T-helper 1 cell (primary cell): Measurements from ENCODE around the gene MYORG.
A peak's percentile ranks its signal among the peaks of the same experiment; 100 is the strongest.

Experiments
- DNase-seq, 5 donors: peaks; one replicate each; pipeline ENCODE4 v3.0.0-alpha.2; 2012 to 2020
- total RNA-seq, 4 donors: gene quantifications; one replicate each; lab custom pipeline; 2026; lab: John Stamatoyannopoulos, UW

The MYORG gene
- 1.9 to 2.9 (median 2.6) reads per million in 4 donors for total RNA-seq

DNA sequence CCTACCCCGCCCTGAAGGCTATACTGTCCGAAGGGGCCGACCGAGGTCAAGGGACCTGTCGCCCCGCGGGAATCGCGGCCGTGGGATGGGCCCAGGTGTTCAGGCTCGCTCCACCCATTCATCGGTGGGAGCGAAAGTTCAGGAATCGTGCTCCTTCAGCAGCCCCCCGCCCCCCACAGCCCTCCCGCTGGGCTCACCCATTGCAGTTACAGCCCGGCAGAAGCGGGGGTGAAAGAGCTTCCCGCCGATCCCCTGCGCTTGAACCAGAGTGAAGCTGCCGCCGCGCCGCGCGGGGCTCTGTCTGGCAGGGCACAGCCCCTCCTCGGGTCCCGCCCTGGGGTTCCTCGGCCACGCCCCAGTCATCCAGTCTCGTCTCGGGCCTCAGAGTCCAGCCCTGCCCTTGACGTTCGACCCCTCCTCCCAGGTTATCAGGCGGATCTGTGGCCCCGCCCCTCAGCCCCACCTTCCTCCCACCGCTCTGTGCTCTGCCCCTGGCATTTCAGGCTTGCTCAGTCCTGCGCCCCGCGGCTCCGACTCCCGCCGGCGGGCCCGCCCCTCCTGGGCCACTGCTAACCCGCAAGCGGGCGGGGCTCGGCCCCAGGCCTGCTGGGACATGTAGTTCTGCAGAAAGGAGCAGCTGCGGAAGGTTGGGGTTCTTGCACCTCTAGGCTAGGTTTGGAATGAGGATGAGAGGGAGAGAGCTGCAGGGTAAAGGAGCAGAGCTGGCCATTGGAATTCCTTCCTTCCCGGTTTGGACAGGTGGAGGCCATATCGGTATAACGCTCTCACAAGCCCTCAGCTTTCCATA lies at the start of gene MYORG:
TSS of gene MYORG (minus strand) at position 303 of the 808 bp plus-strand sequence. CDS start 3,955 bp downstream, outside the sequence.
- peak; percentile 92 to 98 (median 95) for DNase-seq

DNA sequence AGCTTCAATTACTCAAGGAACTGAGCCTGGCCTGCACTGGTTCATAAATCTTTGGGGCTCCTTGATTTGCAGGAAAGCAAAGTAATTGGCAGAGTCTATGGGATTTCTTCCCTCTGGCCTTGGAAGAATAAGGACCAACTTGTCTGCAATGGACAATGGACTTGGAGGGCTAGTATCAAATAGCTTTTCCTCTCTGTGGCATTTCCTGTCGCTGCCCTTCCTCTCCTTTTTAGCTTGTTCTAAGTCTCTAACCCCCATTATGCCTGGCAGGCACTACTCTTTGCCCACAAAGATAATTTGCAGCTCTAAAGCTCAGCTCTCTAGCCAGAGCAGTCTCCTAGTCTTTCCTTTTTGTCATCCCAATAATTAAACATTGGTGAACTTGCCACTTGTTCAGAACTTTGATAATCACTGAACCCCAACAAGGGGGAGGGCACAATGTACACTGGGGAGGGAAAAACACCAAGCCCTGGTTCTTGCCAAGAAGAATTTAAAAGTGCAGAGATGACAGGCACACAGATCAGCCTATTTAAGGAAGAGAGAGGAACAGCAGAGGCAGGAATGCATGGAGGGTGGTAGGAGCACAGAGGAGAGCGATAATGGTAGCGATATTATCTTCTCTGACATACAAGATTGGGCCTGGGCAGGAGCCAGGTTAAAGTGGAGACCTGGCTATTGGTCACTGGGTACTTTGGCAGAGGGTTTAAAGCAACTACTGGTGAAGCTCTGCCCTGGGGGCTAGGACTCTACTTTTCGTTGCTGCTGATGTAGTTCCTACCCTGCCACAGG lies 43.2 kb upstream of the MYORG start:
- DNase-seq: no peak

DNA sequence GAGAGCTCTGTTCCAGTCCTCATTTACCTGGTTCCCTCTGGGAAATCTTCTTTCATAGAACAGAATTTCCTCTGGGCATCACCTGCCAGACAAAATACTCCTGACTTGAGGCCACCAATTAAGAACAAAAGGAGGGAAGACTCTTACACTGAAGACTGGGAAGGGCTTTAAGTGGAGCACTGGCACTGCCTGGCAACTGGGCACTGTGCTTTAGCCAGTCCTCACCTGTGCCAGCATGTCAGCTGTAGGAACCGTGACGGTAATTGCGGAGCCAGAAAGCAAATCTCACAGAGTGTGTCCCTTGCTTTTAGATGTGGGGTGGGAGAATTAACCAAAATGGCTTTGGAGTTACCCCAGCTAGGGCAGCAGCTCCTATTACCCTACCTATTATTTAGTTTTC lies 41.0 kb upstream of the MYORG start:
- DNase-seq: no peak

DNA sequence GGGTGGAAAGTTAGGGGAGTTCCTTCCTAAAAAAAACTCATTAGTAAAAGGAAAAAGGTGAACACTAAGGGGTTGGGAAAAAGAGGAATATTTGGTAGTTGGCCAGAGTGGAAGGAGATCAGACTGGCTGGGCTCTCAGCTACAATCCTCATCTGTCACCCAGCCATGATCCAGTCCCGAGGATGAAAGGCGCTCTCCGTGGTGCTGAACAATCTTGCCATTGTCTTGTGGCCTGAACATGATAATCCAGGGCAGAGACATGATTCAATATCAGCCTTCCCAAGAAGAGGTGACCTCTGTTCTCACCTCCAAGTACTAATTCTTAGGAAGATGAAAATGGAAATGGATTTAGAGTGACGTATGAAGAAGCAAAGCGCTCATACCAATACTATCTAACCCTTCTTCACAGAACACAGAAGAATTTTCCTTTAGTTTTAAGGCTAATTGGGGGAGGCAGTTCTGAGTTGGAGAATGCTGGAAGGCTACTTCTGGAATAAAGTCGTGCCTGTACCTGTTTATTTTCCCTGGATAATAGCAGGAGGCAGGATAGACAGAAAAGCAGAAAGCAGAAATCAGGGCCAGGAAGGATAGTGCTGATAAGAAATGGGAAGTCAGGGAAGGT lies 36.6 kb upstream of the MYORG start:
- DNase-seq: peak in 1 of 5 donors; percentile 8

DNA sequence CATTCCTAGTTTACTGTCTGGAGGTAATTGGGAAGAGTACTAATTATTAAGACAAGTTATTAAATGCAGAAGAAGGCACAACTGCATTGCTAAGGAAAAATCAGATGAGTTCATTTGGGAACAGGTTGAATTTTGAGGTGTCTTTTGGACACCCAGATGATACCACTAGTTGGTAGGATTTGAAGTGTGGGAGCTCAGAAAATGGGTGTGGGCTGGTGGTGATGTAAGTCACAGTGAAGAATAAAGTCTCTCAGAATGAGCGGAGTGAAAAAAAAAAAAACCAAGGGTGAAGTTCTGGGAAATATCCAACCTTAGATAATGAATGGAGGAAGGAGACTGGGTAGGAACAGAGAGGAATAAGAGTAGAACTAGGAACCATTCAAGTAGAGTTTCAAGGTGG lies 35.6 kb upstream of the MYORG start:
- DNase-seq: no peak

DNA sequence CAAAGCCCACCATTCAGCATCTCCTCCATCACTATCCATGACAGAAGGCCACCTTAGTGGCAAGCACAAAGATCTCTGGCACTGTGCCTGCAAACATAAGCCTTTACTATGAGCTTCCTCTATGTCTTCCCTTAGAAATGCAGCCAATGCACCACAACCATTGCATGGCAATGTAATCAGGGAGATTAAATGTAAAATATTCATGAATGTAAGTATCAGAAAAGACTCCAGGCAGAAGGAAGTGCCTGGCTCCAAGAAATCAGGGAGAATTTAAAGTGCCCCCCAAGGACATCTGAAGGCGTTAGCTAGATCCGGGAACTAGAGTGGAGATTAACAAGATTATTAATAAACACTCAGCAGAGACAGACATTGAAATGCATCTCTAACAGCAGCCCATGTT lies 32.5 kb upstream of the MYORG start:
- DNase-seq: no peak

DNA sequence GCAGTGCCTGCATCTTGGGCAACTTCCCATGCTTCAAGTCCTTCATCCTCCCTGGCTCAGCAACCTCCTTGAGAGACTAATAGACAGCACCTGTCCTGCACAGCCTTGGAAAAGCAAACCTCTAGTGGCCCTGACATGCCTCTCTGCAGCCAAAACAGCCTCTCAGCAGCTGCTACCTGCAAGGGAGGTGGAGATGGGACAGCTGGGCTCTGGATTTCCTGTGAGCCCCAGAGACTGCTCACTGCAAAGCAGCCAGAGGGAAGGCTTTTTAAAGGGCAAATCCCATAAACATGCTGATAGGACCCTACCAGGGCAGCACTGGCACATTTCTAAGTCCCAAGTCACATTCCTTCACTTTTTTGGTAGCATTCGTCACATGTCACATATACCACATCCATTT lies 31.5 kb upstream of the MYORG start:
- no peak for DNase-seq

DNA sequence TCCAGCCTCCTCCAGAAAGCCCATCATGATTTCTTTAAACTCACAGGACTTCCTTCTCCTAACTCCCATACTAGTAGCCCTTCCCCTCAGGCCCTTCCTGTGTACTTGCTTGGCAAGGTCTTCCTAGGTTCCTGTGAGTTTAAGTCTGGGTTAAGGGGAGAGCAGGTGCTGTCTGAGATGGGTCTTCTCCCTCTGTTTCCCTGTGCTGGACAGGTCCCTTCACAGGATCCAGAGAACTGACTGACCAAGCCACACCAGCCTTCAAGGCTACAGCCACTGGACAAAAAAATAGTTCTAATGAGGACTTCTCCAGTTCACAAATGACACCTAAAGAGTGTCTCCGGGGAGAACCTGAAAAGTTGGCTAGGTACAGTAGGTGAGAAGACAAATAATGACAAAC lies 29.5 kb upstream of the MYORG start:
- DNase-seq: no peak

DNA sequence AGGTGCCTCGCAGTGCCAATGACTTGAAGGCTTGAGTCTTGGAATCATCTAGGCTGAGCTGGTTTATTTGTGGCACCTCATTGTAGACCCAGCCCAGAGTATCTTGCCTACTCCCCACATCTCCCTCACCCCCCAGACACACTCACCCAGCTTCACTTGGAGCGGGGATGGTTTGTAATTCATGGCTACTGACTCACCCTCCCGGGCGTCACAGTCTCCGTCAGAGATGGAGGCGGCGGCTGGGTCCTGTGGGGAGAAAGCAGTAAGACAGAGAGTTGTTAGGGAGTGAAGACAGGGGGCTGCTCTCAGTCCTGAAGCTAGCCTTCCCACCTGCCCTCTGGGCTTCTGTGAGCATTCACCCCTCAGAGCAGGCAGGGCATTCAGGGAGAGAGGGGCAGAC lies 29.0 kb upstream of the MYORG start:
- no peak for DNase-seq

DNA sequence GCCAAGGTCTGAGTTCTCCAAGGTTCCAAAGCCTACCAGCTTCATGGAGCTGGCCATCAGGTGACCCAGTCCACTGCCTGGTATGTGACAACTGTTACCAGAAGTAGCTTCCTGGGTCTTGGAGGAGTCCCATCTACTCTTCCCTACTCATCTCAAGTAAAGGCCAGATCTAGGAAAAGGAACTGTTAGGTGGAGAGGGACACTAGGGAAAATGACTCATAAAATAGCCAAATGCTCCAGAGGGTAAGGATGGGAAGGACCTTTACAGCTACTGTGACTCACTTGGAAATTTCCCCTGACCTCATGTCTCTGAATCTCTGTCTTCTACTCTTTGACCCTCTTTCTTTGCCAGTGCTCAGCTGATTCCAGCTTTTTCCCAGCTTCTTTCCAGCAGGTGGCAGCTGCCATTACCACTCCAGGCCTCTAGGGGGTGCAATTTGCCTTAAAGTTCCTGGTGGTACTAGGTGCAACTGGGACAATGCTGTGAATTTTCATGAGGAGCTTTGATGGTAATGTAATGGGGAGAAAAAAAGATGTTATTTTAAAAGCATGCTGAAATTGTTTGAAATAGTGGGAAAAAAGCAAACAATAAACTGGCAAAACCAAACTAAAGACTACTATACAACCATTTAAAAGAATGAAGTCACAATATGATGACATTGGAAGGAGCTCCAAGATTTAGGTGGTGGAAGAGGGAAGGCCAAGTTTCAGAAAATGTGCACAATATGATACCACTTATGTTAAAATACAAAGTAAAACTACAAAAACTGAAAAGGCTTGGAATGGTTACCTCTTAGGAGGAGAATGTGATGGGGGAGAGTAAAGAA lies 27.1 kb upstream of the MYORG start:
- peak in 4 of 5 donors; percentile 20 to 55 (median 32) for DNase-seq

DNA sequence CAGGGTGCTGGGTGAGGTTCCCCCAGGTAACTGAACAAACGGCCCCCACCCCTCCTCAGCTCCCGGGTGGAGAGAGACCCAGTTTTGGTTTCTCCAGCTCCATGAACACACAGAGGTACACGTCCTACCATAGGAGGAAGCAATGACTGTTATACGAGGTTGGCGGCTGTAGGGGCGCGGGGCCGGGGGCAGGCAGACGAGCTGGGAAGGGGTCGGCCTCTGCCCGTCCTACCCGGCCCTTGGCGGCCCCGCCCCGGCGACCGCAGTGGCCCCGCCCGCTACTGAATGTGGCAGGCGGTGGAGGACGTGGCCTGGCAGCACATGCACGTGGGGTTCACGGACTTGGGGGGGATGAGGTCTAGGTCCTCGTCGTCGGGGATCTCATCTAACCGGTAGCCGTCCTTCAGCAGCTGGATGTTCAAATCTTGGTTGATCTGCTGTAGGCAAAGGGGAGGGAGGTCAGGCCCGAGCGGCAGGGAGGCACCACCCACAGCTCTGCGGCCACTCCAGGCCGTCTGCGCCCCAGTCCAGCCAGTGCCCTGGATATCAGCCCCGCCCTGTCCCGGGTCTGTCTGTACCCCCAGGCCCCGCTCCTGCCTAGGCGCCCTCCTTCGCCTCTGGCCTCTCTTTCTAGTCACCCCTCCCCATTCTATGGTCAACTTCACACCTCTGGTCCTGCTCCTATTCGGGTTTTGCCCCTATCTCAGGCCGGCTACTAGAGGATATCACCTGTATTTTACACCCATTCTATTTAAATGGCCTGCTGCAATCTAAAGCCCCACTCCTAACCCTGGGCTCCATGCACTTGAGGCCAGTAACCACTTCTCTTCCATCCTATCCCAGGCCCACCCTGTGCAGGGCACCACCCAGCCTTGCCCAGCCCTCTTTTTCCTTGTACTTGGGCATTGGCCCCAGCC lies 24.2 kb upstream of the MYORG start:
- no peak for DNase-seq

DNA sequence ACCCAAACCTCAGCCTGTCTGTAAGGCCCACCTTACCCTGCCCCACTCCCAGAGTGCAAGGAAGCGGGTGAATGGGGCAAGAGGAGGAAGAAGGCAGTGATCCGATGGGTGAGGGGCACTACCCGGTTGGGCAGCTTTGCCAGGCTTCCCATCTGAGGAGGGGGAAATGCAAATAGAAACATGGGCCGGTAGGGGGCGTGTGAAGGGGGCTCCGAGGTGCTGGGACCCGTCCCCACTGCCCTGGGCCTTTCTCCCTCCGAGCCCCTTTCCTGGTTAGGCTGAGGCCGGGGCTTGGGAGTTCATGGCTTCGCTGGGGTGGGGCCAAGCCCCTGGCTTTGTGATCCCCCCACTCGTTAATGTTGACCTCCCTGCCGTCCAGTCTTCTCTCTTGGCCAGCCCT lies 23.6 kb upstream of the MYORG start:
- DNase-seq: no peak

DNA sequence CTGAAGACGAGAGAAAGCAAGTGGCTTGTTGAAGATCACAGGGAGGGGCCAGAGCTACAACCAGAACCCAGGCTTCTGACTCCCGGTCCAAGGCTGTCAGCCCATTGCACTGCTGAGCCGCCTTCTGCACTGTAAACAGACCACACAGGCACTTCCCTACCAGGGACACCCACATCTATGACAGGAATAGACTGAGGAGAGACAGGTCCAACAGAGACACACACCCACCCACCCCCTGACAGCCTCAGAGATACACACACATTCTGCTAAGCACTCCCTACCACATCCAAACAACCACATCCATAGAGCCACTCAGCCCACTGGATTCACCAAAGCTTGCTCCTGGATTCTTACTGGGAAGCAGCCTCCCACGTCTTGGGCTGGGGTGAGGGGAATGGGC lies 23.0 kb upstream of the MYORG start:
- no peak for DNase-seq

DNA sequence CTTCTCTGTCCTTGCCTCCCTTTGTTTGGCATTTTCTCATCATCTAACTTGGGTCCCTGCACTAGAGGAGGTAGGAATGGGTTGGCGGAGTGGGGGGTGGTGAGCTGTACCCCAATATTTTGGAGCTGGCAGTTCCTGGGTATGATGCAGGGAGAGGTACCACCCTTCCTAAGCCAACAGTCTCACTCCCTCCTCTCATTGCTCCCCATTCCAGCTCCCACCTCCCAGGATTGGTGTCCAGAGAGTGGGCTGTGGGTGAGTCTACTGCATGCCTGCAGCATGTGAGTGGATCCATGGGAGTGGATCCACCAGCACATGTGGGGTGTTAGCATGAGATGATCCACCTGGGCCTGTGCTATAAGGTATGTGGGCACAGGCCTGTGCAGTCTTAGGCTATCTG lies 22.2 kb upstream of the MYORG start:
- no peak for DNase-seq

DNA sequence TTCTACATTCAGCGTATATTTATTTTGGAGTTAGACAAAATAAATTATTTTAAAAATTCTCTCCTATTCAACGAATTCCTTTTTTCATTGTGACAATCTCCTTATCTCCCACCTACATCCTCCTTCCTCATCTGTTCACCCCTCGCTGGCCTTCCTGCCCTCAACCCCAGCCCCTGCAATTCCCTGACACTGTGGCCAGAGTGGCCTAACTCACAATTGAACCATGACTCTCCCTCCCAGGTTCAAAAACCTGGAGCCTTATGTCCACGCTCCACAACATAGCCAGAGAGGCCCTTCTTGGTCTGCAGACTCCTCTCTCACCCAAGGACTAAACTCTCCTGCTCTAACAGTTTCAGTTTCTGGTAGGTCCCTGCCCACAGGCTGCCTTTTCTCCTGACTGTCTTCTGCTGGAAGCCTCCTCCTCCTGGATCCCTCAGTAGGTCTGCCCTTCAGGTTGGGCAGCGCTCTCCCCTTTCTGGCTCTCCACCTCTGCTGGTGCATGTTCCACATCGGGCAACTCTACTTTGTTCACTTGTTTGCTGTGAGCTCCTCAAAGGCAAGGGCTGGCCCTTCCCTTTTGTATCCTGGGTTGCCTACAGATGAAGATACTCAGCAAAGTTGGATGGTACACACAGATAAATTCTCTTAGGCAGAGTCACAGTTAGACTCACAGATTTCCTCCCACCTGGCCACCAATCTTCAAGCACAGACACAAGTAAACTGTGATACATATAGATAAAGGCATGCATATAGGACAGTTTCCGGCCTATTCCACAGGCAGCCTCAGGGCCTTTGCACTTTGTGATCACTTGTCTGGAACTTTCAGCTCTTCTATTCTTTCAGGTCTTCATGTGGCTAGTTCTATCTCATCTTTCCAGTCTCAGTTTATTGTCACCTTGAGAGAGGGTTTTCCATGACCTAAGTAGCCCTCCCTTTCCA lies 19.8 kb upstream of the MYORG start:
- no peak for DNase-seq

DNA sequence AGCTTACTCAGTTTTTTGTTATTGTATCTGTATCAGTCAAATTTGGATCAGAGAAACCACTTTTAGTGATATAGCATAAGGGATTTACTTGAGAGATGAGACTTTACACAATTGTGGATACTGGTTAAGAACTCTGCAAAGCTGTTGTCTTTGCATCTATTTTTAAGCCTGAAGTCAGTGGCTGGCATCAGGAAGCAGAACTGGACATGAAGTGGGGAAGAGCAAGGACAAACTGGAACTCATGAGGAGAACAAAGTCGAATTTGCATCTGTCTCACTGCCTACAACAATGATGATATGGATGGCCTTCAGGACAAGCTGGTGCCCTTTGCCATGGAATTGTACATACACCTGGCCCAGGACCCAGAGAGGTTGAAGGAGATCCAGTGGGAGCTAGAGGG lies 15.8 kb upstream of the MYORG start:
- DNase-seq: no peak

DNA sequence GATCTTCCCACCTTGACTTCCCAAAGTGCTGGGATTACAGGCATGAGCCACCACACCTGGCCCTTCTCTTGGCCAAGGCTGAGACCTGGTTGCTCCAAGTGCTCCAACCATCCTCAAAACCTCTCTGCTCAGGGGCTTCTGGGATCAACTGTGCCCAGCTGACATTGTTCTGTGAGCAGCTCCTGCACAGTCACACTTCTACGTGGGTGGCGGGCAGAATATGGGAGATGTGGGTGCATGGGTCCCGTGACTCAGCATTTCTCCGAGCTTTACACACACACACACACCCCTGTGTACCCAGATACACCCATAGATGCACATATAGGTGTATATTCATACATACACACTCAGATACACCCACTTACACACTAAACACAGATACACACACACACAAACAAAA lies 10.5 kb upstream of the MYORG start:
- DNase-seq: no peak

DNA sequence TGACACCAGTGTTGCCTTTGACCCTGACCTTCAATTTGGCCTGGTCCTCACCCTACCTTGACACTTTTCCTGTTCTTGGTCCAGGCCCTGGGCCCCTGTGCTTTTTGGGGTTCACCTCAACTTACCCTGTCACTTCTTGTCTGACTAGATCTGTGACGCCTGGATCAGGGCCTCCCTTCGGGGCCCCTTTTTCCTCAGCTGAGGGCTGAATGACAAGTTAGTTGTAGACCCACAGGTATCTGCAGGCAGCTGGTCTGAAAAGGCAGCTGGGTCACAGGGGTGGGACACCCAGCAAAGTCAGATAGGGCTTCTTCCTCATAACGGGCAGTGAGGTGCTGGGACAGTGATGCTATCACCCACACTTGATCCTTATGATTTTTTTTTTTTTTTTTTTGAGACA lies 10.0 kb upstream of the MYORG start:
- DNase-seq: no peak

DNA sequence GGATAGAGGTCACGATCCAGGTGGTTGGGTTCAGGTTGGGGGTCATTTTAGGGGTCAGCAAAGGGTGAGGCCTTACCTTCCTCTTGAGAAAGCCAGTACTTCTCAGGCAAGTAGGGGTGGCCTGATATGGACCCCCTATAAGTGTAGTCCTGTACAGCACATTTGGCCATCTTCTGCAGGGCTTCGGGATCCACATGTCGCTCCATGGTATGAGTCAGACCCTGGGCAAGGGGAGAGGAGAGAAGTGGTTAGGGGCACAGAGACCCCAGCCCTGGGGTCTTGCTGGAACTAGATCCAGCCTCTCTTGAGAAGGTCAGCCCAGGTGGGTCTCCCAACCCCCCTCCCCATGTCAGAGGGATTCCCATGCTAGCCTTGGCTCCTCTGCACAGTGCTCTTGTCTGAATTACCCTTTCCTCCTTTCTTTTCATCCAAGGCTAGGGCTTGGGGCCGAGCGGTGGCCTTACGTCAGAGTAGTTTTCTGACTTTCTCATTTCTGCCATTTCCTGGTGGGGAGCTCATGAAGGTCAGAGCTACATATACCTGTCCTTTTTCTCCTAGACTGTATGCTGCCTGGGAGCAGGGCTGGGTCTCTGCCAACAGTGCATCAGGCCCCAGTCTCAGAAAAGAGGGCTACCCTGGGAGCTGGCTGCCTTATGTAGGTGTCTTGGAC lies 9.0 kb upstream of the MYORG start:
- no peak for DNase-seq
